ENCODE measurements around the gene CASKIN1. TPM values are rescaled to one million over a fixed set of nuclear protein-coding genes. Genes with fewer than 3 reads are reported as not detected.

Gene CASKIN1
- total RNA-seq, 4 donors from 2014 or later = 0.71 to 2.2 (median 1.3) TPM

- TF ChIP-seq CTCF (IDR thresholded peaks at IDR 0.05) = no peak
- TF ChIP-seq POLR2A (IDR thresholded peaks at IDR 0.05) = no peak
- no peak for DNase-seq (ENCODE audit: low spot score in 2 of 2)
- intact Hi-C loops (cut with DNase I; ENCODE audit: low total_unique reads) = no loop called here
- WGBS, 2 donors = 54 to 70% methylated on average over 9 to 10 of the region's 11 CpGs
- no peak overlapping the region for H3K4me3 ChIP-seq (ENCODE audit: low read depth, poor library complexity, severe bottlenecking)
Measured at GRCh38 chr16:2211923-2212347, 15.5 kb upstream of the CASKIN1 start.

- intact Hi-C loops (cut with DNase I; ENCODE audit: low total_unique reads) = no loop called here
- TF ChIP-seq POLR2A (IDR thresholded peaks at IDR 0.05) (no peak), CTCF (IDR thresholded peaks at IDR 0.05) (no peak)
- 68 to 77% methylated on average over 19 to 23 of the region's 24 CpGs for WGBS, 2 donors
- no peak for DNase-seq (ENCODE audit: low spot score in 2 of 2)
- H3K4me3 ChIP-seq (ENCODE audit: low read depth, poor library complexity, severe bottlenecking) = no peak within 1 kb of the TSS
Measured at GRCh38 chr16:2210386-2211365, 14.3 kb upstream of the CASKIN1 start, which contains the start of gene BRICD5. Gene BRICD5 (minus strand): TSS chr16:2210863. CDS start chr16:2210833, 30 bp downstream.

GRCh38 chr16:2210009-2210332 is 13.6 kb upstream of the CASKIN1 start:
- intact Hi-C loops (cut with DNase I; ENCODE audit: low total_unique reads) = no loop called here
- no peak for DNase-seq (ENCODE audit: low spot score in 2 of 2)
- no peak overlapping the region for H3K4me3 ChIP-seq (ENCODE audit: low read depth, poor library complexity, severe bottlenecking)
- TF ChIP-seq CTCF (IDR thresholded peaks at IDR 0.05) (no peak), POLR2A (IDR thresholded peaks at IDR 0.05) (no peak)
- 87% methylated on average over 4 to 9 of the region's 17 CpGs for WGBS, 2 donors

GRCh38 chr16:2209258-2210008 is 13.0 kb upstream of the CASKIN1 start:
- no peak for TF ChIP-seq POLR2A (IDR thresholded peaks at IDR 0.05)
- TF ChIP-seq CTCF (IDR thresholded peaks at IDR 0.05) = no peak
- DNase-seq (ENCODE audit: low spot score in 2 of 2) = no peak
- 78 to 82% methylated on average over 21 of the region's 29 CpGs for WGBS, 2 donors
- intact Hi-C loops (cut with DNase I; ENCODE audit: low total_unique reads) = no loop called here
- no peak overlapping the region for H3K4me3 ChIP-seq (ENCODE audit: low read depth, poor library complexity, severe bottlenecking)

- DNase-seq (ENCODE audit: low spot score in 2 of 2) = no peak
- 93 to 94% methylated on average over 4 to 9 of the region's 9 CpGs for WGBS, 2 donors
Measured at GRCh38 chr16:2208772-2209171, 12.4 kb upstream of the CASKIN1 start.

More at GRCh38 chr16:2208772-2209171, 12.4 kb upstream of the CASKIN1 start:
- intact Hi-C loops (cut with DNase I; ENCODE audit: low total_unique reads) = no loop called here
- no peak overlapping the region for H3K4me3 ChIP-seq (ENCODE audit: low read depth, poor library complexity, severe bottlenecking)
- TF ChIP-seq CTCF (IDR thresholded peaks at IDR 0.05) (no peak), POLR2A (IDR thresholded peaks at IDR 0.05) (no peak)

All from lower leg skin (tissue), 4 donors.